Omental fat pad (tissue), 4 donors: ENCODE results near the gene VSIG10L2. TPM values are rescaled to one million over a fixed set of nuclear protein-coding genes. Genes with fewer than 3 reads are reported as not detected.

Experiments used
- ATAC-seq: fragments of 150-250 bp; one replicate; pipeline ENCODE4 v1.9.1; 2016; ENCODE audit warnings: mild to moderate bottlenecking, moderate library complexity; ENCODE audit not compliant: low FRiP score
- DNase-seq: peaks from one replicate; pipeline ENCODE4 v3.0.0-alpha.2; 2019; ENCODE audit warnings: low spot score
- total RNA-seq, 4 donors: library from RNA; depleted of rRNA; stranded (reverse); fragments of >200 nt; gene quantifications; one replicate each; pipeline ENCODE4 v1.1.0, GENCODE V29; 2016
- TF ChIP-seq, protein P1 (sequence below), 3 donors: fragments of 450-650 bp; IDR thresholded peaks; one replicate each; pipeline ENCODE4 v1.5.1; 2016 to 2017; ENCODE audit warnings: antibody characterized with exemption in 3 of 3, mild to moderate bottlenecking in 3 of 3, moderate library complexity in 2 of 3

VSIG10L2 gene
- total RNA-seq, 4 donors from 2014 or later = 0.32 TPM; not detected in 3

DNA sequence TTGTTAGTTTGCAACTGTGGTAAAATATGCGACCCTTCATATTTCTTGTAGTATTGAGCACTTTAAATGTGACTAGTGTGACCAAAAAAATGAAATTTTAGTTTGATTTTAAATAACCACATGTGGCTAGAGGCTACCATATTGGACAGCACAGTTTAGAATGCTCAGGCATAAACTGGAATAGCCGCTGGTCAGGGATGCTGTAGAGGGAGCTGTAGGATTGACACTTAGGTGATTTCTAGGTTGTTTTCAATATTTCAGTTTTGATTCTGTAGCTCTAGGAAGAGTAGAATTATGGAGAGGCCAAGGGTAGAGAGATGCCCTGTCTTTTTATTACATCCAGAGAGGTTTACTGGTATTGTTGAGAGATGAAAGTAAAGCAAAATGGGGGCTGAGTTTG lies 10.8 kb upstream of the VSIG10L2 start:
- DNase-seq (no peak), ATAC-seq (no peak)
- TF ChIP-seq, protein P1, sequence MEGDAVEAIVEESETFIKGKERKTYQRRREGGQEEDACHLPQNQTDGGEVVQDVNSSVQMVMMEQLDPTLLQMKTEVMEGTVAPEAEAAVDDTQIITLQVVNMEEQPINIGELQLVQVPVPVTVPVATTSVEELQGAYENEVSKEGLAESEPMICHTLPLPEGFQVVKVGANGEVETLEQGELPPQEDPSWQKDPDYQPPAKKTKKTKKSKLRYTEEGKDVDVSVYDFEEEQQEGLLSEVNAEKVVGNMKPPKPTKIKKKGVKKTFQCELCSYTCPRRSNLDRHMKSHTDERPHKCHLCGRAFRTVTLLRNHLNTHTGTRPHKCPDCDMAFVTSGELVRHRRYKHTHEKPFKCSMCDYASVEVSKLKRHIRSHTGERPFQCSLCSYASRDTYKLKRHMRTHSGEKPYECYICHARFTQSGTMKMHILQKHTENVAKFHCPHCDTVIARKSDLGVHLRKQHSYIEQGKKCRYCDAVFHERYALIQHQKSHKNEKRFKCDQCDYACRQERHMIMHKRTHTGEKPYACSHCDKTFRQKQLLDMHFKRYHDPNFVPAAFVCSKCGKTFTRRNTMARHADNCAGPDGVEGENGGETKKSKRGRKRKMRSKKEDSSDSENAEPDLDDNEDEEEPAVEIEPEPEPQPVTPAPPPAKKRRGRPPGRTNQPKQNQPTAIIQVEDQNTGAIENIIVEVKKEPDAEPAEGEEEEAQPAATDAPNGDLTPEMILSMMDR (IDR thresholded peaks at IDR 0.05) = no peak

- no peak for ATAC-seq
- TF ChIP-seq, protein P1 (IDR thresholded peaks at IDR 0.05) = no peak
- DNase-seq = no peak
Measured at GRCh38 chr11:125935618-125936199, 10.1 kb upstream of the VSIG10L2 start.

DNA sequence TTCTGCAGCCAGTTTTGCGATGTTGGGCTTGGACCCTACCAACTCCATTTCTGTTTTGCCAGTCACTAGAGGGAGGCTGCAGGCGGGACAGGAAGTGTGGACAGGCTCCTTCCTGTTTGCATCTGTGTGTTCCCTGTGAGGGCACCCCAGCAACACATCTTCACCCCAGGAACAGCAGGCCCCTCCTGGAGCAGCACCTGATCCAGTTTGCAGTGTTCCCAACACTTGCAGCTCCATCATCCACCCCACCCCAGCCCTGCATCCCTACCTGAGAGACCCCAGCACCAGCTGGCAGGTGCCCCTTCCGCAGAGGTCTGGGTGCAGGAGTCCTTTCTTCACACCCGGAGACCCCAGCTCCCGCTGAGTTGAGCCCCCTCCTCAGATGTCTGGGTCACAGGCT lies 7.4 kb upstream of the VSIG10L2 start:
- ATAC-seq (no peak), DNase-seq (no peak)
- TF ChIP-seq, protein P1 (IDR thresholded peaks at IDR 0.05) = no peak

GRCh38 chr11:125939081-125939521 lies 6.7 kb upstream of the VSIG10L2 start:
- ATAC-seq (peak; percentile 68), DNase-seq (no peak)
- TF ChIP-seq, protein P1 (IDR thresholded peaks at IDR 0.05) = no peak

- DNase-seq (no peak), ATAC-seq (no peak)
- TF ChIP-seq, protein P1 (IDR thresholded peaks at IDR 0.05) = no peak
Measured at GRCh38 chr11:125940145-125940544, 5.7 kb upstream of the VSIG10L2 start.

DNA sequence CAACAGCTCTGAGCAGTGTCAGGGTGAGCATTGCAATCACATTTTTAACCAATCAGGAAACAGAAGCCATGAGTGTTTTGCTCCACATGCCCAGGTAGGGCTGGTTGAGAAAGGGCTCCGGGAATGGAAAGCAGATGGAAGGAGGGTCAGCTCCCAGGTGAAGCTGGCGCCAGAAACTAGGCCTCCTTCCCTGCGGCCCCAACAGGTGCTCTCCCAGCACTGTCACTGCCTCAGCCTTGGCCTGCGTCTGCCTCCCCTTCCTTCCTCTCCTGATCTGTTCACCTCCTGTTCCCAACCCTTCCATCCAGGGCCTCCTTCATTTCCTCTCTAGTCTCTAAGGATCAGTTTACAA lies 4.6 kb upstream of the VSIG10L2 start:
- DNase-seq (no peak), ATAC-seq (no peak)
- TF ChIP-seq, protein P1 (IDR thresholded peaks at IDR 0.05) = no peak
